ENCODE data around the gene CANT1. TPM values are rescaled to one million over a fixed set of nuclear protein-coding genes. Genes with fewer than 3 reads are reported as not detected.

CANT1 gene
- total and polyA plus RNA-seq, 7 donors = 10.2 to 34.3 (median 22.5) TPM

DNA sequence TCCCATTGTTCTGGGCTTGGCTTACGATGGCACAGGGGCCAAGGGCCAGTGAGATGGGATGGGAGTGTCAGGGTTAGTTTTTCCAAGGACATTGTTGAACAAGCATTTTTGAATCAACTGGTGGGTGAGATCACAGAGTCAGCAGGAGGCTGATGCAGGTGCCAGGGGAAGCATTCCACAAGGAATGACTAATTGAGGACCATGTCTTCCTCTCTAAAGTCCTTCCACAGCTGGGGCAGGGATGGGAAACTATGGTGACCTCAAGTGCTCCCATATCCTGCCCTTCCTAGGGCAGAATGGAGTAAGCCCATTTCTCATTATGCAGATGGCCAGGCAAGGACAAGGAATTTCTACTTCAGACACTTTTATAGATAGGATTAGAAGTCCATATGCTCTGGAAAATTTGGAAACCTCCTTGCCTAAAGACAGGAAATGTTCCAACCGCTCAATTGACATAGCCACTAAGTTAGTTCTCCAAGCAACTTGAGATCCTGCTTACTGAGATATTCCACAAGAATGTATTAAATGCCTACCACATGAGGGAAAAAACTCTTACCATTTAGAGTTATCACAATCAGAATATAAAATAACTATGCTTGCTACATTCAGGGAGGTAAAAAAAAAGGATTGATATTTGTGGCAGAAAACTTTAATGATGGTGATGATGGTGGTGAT lies 43.8 kb upstream of the CANT1 start:
- Histone ChIP-seq H3K36me3 (ENCODE audit: insufficient read depth in 1 of 2, low read depth in 1 of 2) (no peaks in the 10 kb centered on the region), H3K9me3 (peaks cover 3% of the 10 kb centered on the region), H3K4me1 (no peaks in the 10 kb centered on the region), H3K27ac (no peak overlapping the region), H3K27me3 (ENCODE audit: insufficient read depth in 3 of 3, low read length in 2 of 3) (peaks cover 0 to 5% (median 3%) of the 10 kb centered on the region in 3 donors), H3K4me3 (no peak overlapping the region)
- 5 to 23% (median 15%) methylated on average over 2 of the region's 2 CpGs for WGBS, 3 donors
- peak in 1 of 2 donors; percentile 40 for DNase-seq
- ATAC-seq = peak in 3 of 4 donors; percentile 39 to 44 (median 40)
- TF ChIP-seq, protein P1, sequence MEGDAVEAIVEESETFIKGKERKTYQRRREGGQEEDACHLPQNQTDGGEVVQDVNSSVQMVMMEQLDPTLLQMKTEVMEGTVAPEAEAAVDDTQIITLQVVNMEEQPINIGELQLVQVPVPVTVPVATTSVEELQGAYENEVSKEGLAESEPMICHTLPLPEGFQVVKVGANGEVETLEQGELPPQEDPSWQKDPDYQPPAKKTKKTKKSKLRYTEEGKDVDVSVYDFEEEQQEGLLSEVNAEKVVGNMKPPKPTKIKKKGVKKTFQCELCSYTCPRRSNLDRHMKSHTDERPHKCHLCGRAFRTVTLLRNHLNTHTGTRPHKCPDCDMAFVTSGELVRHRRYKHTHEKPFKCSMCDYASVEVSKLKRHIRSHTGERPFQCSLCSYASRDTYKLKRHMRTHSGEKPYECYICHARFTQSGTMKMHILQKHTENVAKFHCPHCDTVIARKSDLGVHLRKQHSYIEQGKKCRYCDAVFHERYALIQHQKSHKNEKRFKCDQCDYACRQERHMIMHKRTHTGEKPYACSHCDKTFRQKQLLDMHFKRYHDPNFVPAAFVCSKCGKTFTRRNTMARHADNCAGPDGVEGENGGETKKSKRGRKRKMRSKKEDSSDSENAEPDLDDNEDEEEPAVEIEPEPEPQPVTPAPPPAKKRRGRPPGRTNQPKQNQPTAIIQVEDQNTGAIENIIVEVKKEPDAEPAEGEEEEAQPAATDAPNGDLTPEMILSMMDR (IDR thresholded peaks at IDR 0.05) = no peak
- intact Hi-C loops (cut with DNase I) = no loop called here

DNA sequence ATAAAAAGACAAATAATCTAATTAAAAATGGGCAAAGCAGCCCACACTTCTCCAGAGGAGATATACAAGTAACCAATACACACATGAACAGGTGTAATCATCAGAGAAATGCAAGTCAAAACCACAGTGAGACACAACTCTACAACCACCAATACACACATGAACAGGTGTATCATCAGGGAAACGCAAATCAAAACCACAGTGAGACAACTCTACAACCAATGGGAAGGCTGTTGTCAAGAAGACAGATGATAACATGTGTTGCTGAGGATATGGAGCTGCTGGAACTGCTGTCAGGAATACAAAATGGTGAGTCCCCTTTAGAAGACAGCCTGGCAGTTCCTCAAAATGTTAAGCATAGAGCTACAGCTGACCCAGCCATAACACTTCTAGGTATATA lies 42.6 kb upstream of the CANT1 start:
- no peak for ATAC-seq
- TF ChIP-seq, protein P1 (IDR thresholded peaks at IDR 0.05) = no peak
- WGBS, 3 donors = 43 to 57% (median 55%) methylated on average over 1 of the region's 1 CpG
- no peaks in the 10 kb centered on the region for H3K36me3 ChIP-seq (ENCODE audit: insufficient read depth in 1 of 2, low read depth in 1 of 2)
- intact Hi-C loops (cut with DNase I) = no loop called here
- H3K27me3 ChIP-seq (ENCODE audit: insufficient read depth in 3 of 3, low read length in 2 of 3) = peaks cover 0 to 16% (median 3%) of the 10 kb centered on the region in 3 donors
- no peaks in the 10 kb centered on the region for H3K4me1 ChIP-seq
- DNase-seq = no peak
- H3K27ac ChIP-seq = no peak overlapping the region
- H3K9me3 ChIP-seq = peaks cover 3% of the 10 kb centered on the region
- H3K4me3 ChIP-seq = no peak overlapping the region

DNA sequence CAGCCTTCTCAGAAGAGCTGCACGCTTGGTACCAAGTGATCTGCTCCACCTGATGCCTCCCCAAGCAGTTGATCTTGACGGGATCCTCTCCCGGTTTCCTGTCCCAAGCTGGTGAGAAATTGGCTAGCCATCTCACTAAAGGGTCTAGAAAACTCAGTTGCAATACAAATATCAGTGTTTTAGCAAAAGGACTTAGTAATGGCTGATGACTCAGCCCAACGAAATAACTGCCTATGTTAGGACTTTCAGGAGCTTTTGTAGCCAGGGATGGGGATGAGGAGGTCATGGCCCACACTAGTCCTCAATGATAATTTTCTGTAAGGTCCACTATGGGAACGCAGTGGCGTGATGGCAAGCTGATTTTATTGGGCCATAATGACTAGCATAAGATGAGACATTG lies 41.7 kb upstream of the CANT1 start:
- DNase-seq (no peak), ATAC-seq (no peak)
- Histone ChIP-seq H3K27me3 (ENCODE audit: insufficient read depth in 3 of 3, low read length in 2 of 3) (peaks cover 0 to 22% (median 5%) of the 10 kb centered on the region in 3 donors), H3K4me3 (no peak overlapping the region), H3K36me3 (ENCODE audit: insufficient read depth in 1 of 2, low read depth in 1 of 2) (no peaks in the 10 kb centered on the region), H3K27ac (no peak overlapping the region), H3K9me3 (peaks cover 3% of the 10 kb centered on the region), H3K4me1 (peaks cover 1% of the 10 kb centered on the region)
- intact Hi-C loops (cut with DNase I) = no loop called here
- WGBS, 3 donors = 75 to 83% (median 77%) methylated on average over 6 of the region's 6 CpGs
- TF ChIP-seq, protein P1 (IDR thresholded peaks at IDR 0.05) = no peak

DNA sequence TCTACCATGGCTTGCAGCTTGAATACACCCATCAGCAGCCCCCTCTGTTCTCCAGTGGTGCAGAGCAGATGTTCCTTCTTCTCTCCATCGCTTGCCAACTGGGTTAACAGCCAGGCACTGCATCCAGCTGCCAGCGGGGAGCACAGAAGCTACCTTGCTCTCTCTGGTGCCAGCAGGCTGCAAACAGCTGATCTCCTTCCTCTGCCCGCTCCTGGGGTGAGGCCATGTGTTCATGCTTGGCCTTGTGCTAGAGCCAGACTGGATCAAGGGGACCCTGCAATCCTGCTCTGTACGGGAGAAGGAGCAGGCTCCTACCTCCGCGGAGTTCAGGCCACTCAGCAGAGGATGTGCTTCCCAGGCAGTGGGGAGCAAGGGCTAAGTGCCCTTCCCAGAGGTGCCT lies 41.0 kb upstream of the CANT1 start:
- H3K27ac ChIP-seq = no peak overlapping the region
- 33 to 53% (median 38%) methylated on average over 6 of the region's 6 CpGs for WGBS, 3 donors
- peaks cover 3% of the 10 kb centered on the region for H3K9me3 ChIP-seq
- TF ChIP-seq, protein P1 (IDR thresholded peaks at IDR 0.05) = no peak
- no peaks in the 10 kb centered on the region for H3K36me3 ChIP-seq (ENCODE audit: insufficient read depth in 1 of 2, low read depth in 1 of 2)
- H3K4me1 ChIP-seq = peaks cover 5% of the 10 kb centered on the region
- intact Hi-C loops (cut with DNase I) = no loop called here
- peak in 1 of 2 donors; percentile 26 for DNase-seq
- no peak for ATAC-seq
- peaks cover 0 to 22% (median 5%) of the 10 kb centered on the region in 3 donors for H3K27me3 ChIP-seq (ENCODE audit: insufficient read depth in 3 of 3, low read length in 2 of 3)
- no peak overlapping the region for H3K4me3 ChIP-seq

Measured in psoas muscle (tissue), 8 donors.